ENCODE data around the gene PLA2G2C. TPM values are rescaled to one million over a fixed set of nuclear protein-coding genes. Genes with fewer than 3 reads are reported as not detected.
"Not testable (repeated sequence)": the region's sequence is repeated elsewhere in the genome, so short reads cannot be mapped to it uniquely, and the experiment has no call there.

PLA2G2C gene, protein sequence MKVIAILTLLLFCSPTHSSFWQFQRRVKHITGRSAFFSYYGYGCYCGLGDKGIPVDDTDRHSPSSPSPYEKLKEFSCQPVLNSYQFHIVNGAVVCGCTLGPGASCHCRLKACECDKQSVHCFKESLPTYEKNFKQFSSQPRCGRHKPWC
- total RNA-seq = not detected in 2 replicates

DNA sequence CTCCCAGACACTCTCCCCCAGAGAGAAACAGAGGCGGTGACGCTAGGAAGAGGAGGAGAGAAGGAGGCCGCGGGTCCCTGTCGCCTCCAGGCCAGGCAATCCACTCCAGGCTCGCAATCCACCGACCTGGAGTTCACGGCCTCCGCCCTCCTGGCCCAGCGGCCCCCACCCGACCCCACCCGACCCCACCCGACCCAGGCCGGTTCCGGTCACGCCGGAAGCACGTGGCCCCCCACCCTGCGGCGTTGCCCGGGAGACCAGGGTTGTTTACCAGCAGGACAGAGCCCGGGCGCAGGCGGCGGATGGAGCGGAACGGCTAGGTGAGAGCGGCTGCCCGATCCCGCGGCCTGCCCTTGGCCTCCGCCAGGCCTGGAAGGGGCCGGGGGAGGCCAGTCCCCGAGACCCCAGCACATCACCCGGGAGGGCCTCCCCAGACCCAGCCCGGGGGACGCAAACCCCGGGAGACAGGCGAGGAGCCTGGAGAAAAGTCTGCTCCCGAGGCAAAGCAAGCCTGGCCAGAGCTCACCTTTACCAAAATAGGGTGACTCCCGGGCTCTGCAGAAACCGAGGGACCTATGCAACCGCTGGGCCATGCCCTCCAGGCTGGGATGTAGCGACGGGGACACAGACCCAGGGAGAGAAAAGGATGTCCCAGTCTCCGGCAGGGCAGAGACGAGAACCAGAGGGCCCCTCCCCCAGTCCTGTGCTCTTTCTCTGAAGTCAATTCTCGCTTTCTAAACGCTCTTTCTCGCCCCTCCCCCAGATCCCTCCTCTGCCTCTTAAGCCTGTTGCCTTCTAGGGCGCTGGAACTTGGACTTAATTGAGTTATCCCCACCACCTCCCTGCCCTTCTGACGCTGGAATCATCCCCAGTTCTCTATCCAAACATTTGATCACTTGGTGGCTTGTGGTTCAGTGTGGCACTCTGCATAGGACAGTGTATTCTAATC, at the start of gene PLA2G2C, which contains the start of gene UBXN10:
Gene PLA2G2C, minus strand, starts transcription at position 685 of the 949 bp plus-strand sequence. CDS start 9,155 bp downstream, outside the sequence.
Gene UBXN10, plus strand, starts transcription at position 263 of the 949 bp plus-strand sequence. CDS start 4,466 bp downstream, outside the sequence.
- Mint-ChIP-seq H3K27me3 (peaks cover 48% of the 10 kb centered on the region), H3K9me3 (no peaks in the 10 kb centered on the region), H3K4me3 (peak within 1 kb of the TSS; percentile 77), H3K27ac (peak within 1 kb of the TSS; percentile 1), H3K36me3 (ENCODE audit: low read depth) (no peaks in the 10 kb centered on the region), H3K4me1 (peaks cover 17% of the 10 kb centered on the region)
- intact Hi-C loops (cut with micrococcal nuclease) = loop anchor here (2.0 kb wide), 1 partner anchor 15 kb away; no protein-coding TSS in a partner anchor
- TF ChIP-seq CTCF (IDR thresholded peaks at IDR 0.05) = no peak
- ATAC-seq (ENCODE audit: low read depth) = peak; percentile 79
- ChIA-PET POLR2A (no interaction called here), CTCF (no interaction called here)
- DNase-seq = peak; percentile 42

DNA sequence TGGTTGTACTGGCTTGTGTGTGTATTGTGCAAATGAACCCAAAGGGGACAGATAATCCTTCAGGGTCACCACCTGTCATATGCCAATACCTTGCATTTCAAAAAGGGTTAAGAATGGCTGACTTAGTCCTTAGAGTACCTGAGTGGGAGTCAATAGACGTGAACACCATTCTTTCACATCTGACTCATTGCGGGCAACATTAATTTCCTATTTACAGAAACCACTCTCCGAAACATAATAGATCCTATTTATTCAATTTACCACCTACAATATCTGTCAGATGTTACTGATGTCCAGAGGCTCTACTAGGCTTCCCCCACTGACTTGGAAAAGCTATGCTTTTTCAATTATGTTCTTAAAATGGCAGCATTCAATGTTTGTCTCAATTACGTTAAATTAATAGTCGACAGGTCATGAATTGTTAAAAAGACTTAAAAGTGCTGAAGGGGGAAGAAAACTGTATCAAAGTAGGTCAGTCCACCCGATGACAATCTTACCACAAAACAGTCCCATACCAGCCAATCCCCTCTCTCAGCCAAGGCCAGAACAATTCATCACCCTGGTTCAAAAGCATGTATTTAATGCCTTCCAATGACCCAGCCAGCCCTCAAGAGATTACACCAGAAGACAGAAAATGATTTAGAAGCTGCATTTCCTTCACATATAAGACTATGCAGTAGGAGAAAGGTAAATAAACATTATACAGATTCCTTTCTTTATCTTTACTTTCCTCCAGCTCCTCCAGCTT, 48.6 kb upstream of the PLA2G2C start:
- no peak overlapping the region for H3K27ac Mint-ChIP-seq
- H3K4me1 Mint-ChIP-seq = no peaks in the 10 kb centered on the region
- TF ChIP-seq CTCF (IDR thresholded peaks at IDR 0.05) = no peak
- POLR2A ChIA-PET = no interaction called here
- no peak overlapping the region for H3K4me3 Mint-ChIP-seq
- ATAC-seq (ENCODE audit: low read depth) (no peak), DNase-seq (no peak)
- intact Hi-C loops (cut with micrococcal nuclease) = loop anchor here (5.0 kb wide), 1 partner anchor 257 kb away; no protein-coding TSS in a partner anchor
- H3K36me3 Mint-ChIP-seq (ENCODE audit: low read depth) = no peaks in the 10 kb centered on the region
- no peaks in the 10 kb centered on the region for H3K9me3 Mint-ChIP-seq
- CTCF ChIA-PET = no interaction called here
- peaks cover 50% of the 10 kb centered on the region for H3K27me3 Mint-ChIP-seq

DNA sequence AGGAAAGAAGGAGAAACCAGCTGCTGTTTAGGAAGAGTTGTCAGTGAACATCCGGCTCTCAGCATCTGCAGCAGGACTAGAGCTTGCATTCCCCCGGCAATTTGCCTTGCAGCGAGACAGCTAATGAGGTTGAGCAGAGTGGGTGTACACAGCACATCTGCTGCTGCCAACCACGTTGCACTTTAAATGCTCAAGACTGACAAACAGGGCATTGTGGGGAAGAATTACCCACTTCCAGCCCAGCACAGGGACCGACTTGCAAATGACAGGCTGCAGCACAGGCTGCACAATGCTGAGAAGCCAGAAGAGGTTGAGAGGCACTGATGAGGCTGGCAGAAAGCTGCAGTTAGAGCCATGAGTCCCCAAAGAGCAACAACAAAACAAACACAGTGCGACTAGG, 47.5 kb upstream of the PLA2G2C start:
- H3K4me1 Mint-ChIP-seq = no peaks in the 10 kb centered on the region
- H3K9me3 Mint-ChIP-seq = no peaks in the 10 kb centered on the region

DNA sequence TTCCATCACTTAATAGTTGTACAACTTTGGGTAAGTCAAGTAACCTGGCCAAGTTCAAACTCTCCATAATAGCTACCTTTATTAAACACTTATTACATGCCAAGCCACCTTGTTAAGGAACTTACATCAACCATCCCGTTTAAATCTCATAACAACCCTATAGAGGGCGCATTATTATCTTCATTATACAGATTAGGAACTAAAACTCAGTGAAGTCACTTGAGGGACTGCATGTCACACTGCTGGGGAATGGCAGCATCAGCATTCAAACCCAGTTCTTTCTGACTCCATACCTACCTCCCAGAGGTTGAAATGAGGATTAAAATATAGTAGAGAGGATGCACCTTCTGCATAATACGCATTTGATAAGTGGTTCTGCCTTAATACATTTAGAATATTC, 47.1 kb upstream of the PLA2G2C start:
- POLR2A ChIA-PET = no interaction called here
- Mint-ChIP-seq H3K27me3 (peaks cover 48% of the 10 kb centered on the region), H3K27ac (no peak overlapping the region), H3K36me3 (ENCODE audit: low read depth) (no peaks in the 10 kb centered on the region), H3K4me3 (no peak overlapping the region), H3K9me3 (no peaks in the 10 kb centered on the region), H3K4me1 (no peaks in the 10 kb centered on the region)
- no peak for DNase-seq
- CTCF ChIA-PET = interaction anchor here (1.0 to 1.6 kb wide), 3 partner anchors 82 to 197 kb away, joined by 3 to 7 read pairs (median 3); no protein-coding TSS in a partner anchor
- intact Hi-C loops (cut with micrococcal nuclease) = loop anchor here (1.0 to 5.0 kb wide), 2 partner anchors 197 to 259 kb away; no protein-coding TSS in a partner anchor
- peak; percentile 31 for ATAC-seq (ENCODE audit: low read depth)
- no peak for TF ChIP-seq CTCF (IDR thresholded peaks at IDR 0.05)

More for the DNA sequence above, 47.5 kb upstream of the PLA2G2C start:
- intact Hi-C loops (cut with micrococcal nuclease) = loop anchor here (1.0 to 5.0 kb wide), 2 partner anchors 196 to 258 kb away; no protein-coding TSS in a partner anchor
- DNase-seq (no peak), ATAC-seq (ENCODE audit: low read depth) (no peak)
- Mint-ChIP-seq H3K27ac (no peak overlapping the region), H3K36me3 (ENCODE audit: low read depth) (no peaks in the 10 kb centered on the region), H3K27me3 (peaks cover 50% of the 10 kb centered on the region), H3K4me3 (no peak overlapping the region)
- CTCF ChIA-PET = interaction anchor here (1.0 to 1.6 kb wide), 3 partner anchors 82 to 196 kb away, joined by 3 to 7 read pairs (median 3); no protein-coding TSS in a partner anchor
- POLR2A ChIA-PET = no interaction called here
- TF ChIP-seq CTCF (IDR thresholded peaks at IDR 0.05) = no peak

GRCh38 chr1:20232564-20232963, 46.2 kb upstream of the PLA2G2C start:
- H3K4me1 Mint-ChIP-seq; DNase-seq; ATAC-seq (ENCODE audit: low read depth); H3K27ac Mint-ChIP-seq; H3K36me3 Mint-ChIP-seq (ENCODE audit: low read depth); POLR2A ChIA-PET; H3K9me3 Mint-ChIP-seq; CTCF ChIA-PET; H3K4me3 Mint-ChIP-seq: not testable (repeated sequence)
- H3K27me3 Mint-ChIP-seq = peaks cover 55% of the 10 kb centered on the region
- intact Hi-C loops (cut with micrococcal nuclease) = loop anchor here (5.0 kb wide), 1 partner anchor 260 kb away; no protein-coding TSS in a partner anchor

Data from activated B cell treated with CpG ODN at 0.5 μM for 24 hours (primary cell).